HL-60/S4 (cell line): Measurements from ENCODE around the gene DBP.
"Not testable (repeated sequence)": the region's sequence is repeated elsewhere in the genome, so short reads cannot be mapped to it uniquely, and the experiment has no call there.

Source experiments
- in situ Hi-C: fragments of 300-500 bp; cut with MboI; formaldehyde crosslinking; loops from 2 replicates; pipeline ENCODE4 v1.14.3; 2022; ENCODE audit warnings: low sequenced_read_pairs

Gene DBP, protein sequence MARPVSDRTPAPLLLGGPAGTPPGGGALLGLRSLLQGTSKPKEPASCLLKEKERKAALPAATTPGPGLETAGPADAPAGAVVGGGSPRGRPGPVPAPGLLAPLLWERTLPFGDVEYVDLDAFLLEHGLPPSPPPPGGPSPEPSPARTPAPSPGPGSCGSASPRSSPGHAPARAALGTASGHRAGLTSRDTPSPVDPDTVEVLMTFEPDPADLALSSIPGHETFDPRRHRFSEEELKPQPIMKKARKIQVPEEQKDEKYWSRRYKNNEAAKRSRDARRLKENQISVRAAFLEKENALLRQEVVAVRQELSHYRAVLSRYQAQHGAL

DNA sequence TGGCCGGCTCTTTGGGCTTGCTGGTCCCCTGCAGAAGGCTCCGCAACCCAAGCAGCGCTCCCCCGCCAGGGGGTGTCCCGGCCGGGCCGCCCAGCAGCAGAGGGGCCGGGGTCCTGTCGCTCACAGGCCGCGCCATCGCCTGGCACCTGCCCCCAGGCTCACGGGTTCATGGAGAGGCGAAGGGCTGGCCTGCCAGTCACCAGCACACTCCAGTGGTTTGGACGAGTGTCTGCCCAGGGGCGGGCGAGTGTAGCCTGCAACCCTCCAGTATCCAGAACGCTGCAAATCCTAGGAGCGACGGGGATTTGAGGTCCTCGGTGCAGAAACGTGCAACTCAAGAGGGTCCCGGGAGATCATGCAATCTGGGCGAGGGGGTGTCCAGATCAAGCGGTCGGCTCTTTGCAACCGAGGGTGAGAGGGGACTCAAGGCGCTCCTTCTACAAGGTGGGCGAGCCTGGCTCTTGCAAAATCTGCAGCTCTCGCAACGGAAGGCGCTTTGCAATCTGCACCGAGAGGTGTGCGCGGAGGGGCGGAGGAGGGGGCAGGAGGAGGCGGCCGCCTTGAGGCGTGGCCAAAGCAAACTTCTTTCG lies at the start of gene DBP:
TSS of gene DBP (minus strand) at position 521 of the 590 bp plus-strand sequence. CDS start at position 136, 385 bp downstream.
- in situ Hi-C loops, result no loop called here

DNA sequence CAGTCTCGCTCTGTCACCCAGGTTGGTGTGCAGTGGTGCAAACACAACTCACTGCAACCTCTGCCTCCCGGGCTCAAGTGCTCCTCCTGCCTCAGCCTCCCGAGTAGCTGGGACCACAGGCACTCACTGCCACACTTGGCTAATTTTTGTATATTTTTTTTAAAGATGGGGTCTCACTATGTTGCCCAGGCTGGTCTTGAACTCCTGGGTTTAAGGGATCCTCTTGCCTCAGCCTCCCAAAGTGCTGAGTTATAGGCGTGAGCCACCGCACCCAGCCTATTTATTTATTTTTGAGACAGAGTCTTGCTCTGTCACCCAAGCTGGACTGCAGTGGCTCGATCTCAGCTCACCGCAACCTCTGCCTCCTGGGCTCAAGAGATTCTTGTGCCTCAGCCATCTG lies 49.5 kb upstream of the DBP start:
- in situ Hi-C loops, result not testable (repeated sequence)

DNA sequence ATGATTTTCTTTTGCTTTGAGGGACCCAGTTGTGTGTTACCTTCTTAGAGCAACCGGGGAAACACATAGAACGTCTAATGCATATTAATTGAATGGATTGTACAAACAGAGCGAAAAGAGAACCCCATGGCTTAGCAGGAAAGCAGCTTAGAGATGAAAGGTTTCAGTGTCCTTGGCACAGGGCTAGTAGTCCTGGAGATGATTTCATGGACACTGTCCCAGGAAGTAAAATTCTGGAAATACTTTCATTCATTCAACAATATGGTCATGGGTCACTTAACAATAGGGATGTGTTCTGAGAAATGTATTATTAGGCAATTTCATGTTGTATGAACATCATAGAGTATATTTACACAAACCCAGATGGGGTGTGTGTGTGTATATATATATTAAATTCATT lies 48.9 kb upstream of the DBP start:
- in situ Hi-C loops, result no loop called here

DNA sequence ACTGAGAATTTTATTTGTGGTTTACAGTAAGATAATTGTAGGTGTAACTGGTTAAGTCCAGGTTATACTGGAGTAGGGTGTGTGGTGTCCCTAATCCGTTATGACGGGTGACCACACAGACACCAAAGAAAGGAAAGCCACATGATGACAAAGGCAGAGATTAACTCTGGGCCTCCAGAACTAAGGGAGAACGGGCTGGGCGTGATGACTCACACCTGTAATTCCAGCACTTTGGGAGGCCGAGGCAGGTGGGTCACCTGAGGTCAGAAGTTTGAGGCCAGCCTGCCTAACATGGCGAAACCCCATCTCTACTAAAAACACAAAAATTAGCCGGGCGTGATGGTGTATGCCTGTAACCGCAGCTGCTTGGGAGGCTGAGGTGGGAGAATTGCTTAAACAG lies 48.4 kb upstream of the DBP start:
- in situ Hi-C loops, result no loop called here

DNA sequence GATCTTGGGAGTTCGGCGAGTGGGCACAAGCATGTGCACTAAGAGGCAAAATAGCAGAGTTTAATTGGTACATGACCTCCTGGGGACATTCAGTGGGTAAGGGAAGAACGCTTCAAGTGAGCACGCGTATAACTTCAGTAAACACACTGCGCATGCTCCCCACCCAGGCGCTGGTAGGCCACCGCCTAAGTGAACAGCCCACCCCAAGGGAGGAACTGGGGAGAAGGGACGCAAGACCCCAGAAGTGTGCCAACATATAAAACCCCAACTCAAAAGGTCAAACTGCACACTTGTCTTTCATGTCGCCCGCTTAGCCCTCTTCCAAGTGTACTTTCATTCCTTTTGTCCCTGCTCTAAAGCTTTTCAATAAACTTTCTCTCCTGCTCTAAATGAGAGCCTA lies 46.2 kb upstream of the DBP start:
- in situ Hi-C loops, result no loop called here

DNA sequence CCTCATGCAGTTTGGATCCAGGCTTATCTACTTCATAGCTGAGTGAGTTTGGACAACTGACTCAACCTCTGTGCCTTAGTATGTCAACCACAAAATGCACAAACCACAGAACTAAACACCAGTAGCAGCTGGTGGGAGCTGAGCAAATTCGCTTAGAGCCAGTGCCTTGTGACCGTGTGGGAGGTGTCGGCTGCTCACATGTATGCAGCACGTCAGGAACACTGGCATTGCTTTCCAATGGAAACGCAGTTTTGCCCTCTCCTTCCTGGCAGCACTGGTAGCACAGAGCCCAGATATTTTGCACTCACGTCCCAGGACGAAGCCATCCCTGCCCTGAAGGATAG lies 43.9 kb upstream of the DBP start:
- in situ Hi-C loops, result no loop called here

DNA sequence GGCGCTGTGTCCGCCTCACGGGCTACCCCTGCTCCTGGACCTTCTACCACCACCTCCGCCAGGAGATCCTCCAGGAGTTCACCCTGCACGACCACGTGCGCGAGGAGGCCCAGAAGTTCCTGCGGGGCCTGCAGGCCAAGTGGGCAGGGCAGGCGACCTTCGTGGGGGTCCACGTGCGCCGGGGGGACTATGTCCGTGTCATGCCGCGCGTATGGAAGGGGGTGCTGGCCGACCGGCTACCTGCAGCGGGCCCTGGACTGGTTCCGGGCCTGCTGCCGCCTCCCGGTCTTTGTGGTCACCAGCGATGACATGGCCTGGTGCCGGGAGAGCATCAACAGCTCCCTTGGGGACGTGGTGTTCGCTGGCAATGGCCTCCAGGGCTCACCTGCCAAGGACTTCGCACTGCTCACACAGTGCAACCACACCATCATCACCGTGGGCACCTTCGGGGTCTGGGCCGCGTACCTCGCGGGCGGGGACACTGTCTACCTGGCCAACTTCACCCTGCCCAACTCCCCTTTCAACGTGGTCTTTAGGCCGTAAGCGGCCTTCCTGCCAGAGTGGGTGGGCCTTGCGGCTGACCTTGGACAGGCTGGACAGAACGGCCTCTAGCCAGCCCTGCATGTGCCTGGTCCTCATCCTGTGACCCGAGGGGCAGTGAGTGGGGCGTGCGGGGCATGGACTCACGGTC lies 43.4 kb upstream of the DBP start:
- in situ Hi-C loops, result no loop called here

DNA sequence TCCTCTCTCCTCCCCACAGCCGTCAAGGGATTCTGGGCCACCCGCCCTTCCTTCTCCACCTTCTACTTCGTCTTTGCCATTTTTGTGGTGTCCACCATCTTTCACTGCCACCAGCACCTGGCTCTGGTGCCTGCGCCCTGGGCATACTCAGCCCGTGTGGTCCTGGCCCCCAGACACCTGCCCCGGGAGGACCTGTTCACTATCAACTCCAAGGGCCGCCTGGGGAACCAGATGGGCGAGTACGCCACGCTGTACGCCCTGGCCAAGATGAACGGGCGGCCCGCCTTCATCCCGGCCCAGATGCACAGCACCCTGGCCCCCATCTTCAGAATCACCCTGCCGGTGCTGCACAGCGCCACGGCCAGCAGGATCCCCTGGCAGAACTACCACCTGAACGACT lies 42.8 kb upstream of the DBP start:
- in situ Hi-C loops, result not testable (repeated sequence)

DNA sequence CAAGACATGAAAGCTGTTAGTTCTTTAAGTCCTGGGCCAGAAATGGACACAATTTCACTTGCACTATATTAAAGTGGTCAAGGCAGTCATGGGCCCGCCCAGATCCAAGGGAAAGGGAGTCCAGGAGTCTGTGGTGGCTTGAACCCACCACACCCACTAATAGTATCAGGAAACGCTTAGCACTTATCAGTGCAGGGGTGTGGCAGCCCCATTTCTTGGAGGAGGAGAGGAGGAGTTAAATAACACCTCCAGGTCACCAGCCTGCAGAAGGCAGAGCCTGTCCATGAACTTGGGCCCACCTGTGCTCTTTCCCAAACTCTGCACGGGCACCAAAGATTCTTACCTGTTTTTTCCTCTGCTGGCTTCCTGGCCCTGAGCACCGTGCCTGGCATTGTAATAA lies 41.0 kb upstream of the DBP start:
- in situ Hi-C loops, result no loop called here

DNA sequence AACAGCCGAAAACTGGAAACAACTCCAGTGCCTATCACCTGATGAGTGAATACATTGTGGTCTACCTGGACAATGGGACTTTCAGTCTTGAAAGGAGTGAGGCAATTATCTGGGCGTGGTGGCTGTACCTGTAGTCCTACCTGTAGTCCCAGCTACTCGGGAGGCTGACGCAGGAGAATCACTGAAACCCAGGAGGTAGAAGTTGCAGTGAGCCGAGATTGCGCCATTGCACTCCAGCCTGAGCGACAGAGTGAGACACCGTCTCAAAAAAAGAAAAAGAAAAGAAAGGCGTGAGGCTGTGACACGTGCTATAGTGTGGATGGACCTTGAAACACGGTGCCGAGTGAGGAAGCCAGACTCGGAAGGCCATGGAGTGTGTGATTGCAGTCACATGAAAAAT lies 39.7 kb upstream of the DBP start:
- in situ Hi-C loops, result no loop called here

DNA sequence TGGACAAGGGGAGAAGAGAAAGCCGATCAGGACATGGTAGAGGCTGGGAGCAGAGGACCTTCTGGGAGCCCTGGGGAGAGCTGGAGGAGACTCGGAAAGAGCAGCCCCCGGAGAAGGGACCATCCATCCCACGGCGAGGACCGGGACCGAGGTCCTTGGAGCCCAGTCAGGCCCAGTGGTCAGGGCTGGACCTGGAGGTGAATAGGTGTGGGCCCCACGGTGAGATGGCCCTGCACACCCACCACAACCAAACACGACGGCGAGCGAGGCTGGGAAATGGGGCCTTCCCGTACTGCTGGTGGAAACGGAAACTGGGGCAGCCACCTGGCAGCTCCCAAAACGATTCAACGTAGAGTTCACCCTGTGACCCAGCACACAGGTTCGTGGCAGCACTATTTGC lies 39.3 kb upstream of the DBP start:
- in situ Hi-C loops, result no loop called here

DNA sequence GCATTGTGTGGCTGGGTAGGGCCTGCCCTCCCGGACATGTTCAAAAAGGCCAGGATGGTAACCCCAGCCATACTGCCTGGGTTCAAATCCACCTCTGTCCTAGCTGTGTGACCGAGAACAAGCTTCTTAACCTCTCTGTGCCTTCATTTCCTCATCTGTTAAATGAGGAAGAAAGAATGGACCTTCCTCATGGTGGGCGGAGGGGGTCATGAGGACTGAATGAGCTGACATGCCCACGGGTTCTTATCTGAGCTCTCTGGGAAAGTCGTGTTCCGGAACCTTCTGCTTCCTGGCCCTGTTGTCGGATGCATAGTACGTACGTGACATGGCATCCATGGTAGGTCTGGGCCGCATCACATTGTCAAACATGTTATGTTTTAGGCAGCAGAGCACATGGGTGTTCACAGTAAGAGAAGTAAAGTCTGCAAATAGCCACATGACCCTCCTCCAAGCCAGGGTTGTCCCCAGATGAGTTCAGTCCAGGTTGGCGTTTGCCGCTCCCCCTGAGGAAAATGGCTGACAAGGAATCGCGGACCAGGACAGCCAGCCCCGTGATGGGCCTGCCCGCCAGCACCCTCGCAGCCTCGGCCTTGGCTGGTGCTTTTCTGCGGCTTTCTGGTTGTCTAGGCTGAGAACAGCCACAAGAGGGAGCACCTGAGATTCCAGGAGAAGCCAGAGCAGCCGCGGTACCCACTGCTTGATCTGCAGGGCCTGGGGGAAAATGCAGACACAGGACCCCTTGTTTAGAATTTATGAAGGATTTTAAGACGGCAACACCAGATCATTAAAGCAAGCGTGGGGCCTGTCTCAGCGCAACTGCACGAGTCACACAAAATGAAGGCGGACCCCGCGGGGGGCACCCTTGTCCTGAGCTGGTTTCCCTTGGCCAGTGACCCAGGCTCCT lies 38.0 kb upstream of the DBP start:
- in situ Hi-C loops, result no loop called here

DNA sequence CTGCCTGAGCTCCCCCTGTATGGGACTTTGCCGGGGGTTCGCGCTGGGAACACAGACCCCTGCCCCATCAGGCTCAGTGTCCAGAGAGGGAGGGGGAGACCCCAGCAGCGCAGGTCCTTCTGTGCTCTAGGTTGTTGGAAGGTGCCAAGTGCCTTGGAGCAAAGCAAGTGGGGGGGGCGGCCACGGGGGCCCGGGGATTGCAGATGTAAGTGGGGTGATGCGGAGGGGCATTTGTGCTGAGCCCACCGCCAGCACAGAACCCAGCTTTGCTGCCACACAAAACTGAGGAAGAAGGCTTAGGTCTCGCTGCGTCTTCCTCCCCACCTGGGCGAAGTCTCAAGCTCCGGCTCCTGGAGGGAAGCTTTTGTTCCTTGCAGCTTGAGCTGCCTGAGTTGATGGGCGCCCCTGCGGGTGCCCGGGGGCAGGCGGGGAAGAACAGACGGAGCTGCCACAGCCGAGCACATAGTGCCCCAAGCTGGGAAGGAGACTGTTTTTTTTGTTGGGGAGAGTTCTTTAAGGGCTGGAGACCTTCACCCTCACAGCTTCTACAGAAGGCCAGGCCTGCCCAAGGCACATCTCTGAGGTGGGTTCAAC lies 37.1 kb upstream of the DBP start:
- in situ Hi-C loops, result no loop called here

DNA sequence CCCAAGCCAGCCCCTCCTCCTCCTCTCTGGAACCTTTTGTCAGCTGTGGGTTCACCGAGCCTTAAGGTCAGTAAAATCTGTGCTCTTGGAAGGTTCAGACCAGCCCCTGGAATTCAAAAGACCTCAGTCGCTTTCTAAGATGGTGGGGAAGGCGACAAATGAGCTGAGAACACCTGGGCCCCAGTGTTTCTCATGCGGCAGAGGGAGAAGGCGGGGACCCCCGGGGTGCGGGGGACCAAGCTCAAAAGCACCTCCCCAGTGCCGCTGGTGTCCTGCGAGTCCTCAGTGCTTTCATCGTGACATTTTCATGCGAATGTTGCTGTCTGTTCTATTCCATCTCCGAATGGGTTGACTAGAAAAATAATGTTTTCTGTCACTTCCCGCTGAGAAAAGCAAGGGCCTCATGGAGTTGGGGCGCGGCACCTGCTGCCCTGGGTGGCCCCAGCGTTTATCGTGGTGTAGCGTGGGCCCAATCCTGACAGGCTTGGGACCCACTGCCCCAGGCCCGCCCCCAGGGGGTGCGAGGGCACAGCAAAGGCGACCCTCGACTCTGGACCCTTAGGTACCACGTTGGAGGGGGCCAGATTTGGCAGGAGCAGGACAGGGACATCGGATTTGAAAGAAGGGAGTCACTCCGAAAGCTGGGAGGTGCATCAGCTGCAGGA lies 36.4 kb upstream of the DBP start:
- in situ Hi-C loops, result no loop called here

DNA sequence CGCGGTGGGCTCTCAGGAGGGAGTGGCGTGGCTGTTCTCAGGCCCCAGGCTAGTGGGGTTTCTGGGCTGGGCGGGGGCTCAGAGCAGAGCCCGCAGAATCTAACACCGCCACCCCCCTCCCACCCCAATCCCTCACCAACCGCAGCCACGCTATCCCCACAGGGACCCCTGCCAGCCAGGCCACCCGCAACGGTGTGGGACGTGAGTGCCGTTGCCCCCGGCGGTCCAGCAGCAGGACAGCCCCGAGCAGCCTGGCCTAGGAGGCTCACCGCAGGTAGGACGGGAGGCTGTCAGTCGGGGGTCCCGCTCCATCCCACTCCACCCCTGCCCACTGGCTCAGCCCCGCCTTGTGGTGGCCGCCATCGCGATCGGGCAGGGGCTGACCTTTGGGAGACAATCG lies 35.8 kb upstream of the DBP start, which contains the start of gene NTN5:
TSS of gene NTN5 (minus strand) at position 24 of the 400 bp plus-strand sequence. CDS start 2,031 bp downstream, outside the sequence.
- in situ Hi-C loops, result no loop called here

DNA sequence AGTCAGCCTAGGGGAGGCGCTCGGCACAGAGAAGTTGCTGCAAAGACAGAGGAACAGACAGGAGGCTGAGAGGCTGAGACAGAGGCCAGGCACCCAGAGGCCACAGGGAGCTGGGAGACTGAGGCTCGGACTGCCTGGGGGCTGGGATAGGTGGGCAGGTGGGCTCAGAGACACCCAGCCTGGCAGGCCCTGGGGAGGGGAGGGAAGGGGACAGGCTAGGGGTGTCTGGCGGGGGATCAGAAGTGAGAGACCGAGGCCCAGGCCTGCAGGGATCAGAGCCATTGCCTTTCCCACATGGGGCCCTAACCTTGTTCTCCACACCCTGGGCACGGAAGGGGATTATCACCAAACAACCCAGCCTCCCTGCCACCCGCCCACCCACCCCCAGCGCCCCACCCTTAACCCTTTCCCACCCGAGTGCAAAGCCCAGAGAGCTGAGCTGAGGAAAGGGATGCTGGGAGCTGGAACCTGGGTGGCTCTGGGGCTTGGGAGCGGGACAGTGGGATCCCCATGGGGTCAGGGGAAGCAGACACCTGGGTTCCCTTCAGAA lies 34.3 kb upstream of the DBP start:
- in situ Hi-C loops, result no loop called here

DNA sequence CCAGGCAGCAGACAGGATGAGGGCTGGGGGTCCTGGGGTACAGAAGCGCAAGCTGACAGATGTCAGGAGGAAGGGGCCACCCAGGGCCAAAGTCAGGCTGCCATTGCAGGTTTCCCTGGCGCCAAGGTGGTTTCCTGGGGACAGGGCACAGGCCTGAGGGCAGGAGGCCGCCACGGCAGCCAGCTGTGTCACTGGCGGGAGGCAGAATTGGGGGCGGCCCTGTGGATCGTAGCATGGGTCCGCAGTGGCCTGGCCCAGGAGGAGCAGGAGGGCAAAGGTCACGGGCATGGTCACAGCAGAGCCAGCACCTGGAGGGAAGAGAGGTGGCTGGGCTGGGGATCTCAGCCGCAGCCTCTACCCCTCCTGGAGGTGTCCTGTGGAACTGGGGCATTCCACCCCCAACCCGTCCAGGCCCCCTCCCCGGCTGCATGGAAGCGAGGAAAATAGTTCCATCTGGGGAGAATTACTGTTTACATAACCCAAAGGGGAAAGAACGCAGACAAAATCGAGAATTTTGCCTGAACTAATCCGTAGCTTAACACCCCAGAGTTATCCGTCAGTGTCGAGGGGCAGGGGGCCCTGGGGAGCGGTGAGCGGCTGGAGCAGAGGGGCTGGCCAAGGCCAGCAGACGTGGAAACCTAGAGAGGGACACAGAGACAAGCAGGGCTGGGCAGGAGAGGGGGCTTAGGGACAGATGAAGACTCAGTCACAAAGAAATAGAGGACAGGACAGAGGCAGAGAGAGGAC lies 33.7 kb upstream of the DBP start:
- in situ Hi-C loops, result no loop called here

DNA sequence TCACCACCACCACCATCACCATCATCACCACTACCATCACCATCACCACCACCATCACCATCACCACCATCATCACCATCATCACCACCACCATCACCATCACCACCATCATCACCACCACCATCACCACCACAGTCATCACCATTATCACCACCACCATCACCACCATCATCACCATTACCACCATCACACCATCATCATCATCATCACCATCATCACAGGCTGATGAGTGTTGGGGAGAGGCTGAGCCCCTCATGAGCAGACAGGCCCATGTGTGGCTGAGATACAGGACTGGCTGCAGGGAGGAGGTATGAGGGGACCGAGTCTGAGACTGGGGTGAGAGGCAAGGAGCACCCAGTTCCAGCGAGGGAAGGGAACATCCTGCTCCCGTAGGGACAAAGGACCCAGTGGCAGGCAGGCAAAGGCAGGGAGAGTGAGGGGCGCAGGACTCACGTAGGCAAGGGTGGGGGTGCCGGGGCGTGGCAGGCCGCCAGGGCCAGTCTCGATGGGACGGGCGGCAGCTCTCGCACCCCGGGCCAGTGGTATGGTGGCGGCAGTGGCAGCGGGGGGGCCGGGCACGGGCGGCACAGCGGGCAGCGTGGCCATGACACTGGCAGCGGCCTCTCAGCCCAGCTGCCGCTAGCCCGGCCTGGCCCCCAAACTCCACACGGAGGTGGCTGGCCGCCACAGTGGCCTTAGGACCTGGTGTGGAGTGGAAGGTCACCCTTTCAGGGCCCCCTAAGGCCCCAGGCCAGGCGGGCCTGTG lies 32.9 kb upstream of the DBP start:
- in situ Hi-C loops, result no loop called here

DNA sequence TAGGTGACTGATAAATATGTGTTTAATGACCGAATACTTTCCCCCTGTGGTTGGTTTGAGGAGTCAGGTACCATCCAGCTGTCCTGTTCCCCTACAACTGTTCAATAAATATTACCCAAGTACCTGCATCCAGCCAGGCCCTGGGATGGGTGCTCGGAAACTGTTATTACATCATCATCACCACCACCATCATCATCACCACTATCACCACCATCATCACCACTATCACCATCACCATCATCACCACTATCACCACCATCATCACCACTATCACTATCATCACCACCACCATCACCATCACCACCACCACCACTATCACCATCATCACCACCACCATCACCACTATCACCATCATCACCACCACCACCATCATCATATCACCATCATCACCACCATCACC lies 31.6 kb upstream of the DBP start:
- in situ Hi-C loops, result no loop called here
